Stomach smooth muscle (tissue), 2 donors: Measurements from ENCODE around the gene CYP46A1.

ENCODE experiments used
- H3K27ac ChIP-seq: one replicate; pipeline ENCODE4 v1.7.0; 2013; ENCODE audit warnings: mild to moderate bottlenecking, low read length, inconsistent platforms
- H3K27me3 ChIP-seq, 2 donors: one replicate each; pipeline ENCODE4 v1.7.0; 2013; ENCODE audit warnings: low read length in 2 of 2; ENCODE audit not compliant: insufficient read depth in 2 of 2, control insufficient read depth in 1 of 2
- H3K36me3 ChIP-seq, 2 donors: one replicate each; pipeline ENCODE4 v1.7.0; 2013; ENCODE audit warnings: low read length in 2 of 2; ENCODE audit not compliant: control insufficient read depth in 2 of 2, insufficient read depth in 2 of 2
- H3K4me1 ChIP-seq: one replicate; pipeline ENCODE4 v1.7.0; 2013; ENCODE audit warnings: low read length; ENCODE audit not compliant: control insufficient read depth, insufficient read depth
- H3K4me3 ChIP-seq, 2 donors: one replicate each; pipeline ENCODE4 v1.7.0; 2013; ENCODE audit warnings: low read length in 2 of 2
- H3K9ac ChIP-seq, 2 donors: one replicate each; pipeline ENCODE4 v1.7.0; 2013; ENCODE audit warnings: low read length in 2 of 2, mild to moderate bottlenecking in 1 of 2
- H3K9me3 ChIP-seq, 2 donors: one replicate each; pipeline ENCODE4 v1.7.0; 2013; ENCODE audit warnings: low read length in 2 of 2; ENCODE audit not compliant: control insufficient read depth in 2 of 2
- donor health status: healthy.
- donor health status: Pancreatic carcinoma.

CYP46A1 gene

GRCh38 chr14:99754141-99755067 is 70.3 kb downstream of the CYP46A1 start:
- peak overlapping the region in 1 of 2 donors; percentile 44 for H3K9ac ChIP-seq
- H3K9me3 ChIP-seq, result no peaks in the 10 kb centered on the region
- H3K36me3 ChIP-seq, result no peaks in the 10 kb centered on the region
- peak overlapping the region; percentile 79 for H3K27ac ChIP-seq
- H3K27me3 ChIP-seq, result no peaks in the 10 kb centered on the region
- peaks cover 97% of the 10 kb centered on the region for H3K4me1 ChIP-seq
- peak overlapping the region in 1 of 2 donors; percentile 49 for H3K4me3 ChIP-seq

GRCh38 chr14:99755068-99755405 is 70.9 kb downstream of the CYP46A1 start:
- Histone ChIP-seq H3K9me3 (no peaks in the 10 kb centered on the region), H3K36me3 (no peaks in the 10 kb centered on the region), H3K27ac (peak overlapping the region; percentile 79), H3K4me3 (peak overlapping the region in 1 of 2 donors; percentile 49), H3K27me3 (no peaks in the 10 kb centered on the region), H3K9ac (no peak overlapping the region), H3K4me1 (peaks cover 97% of the 10 kb centered on the region)

- peaks cover 97% of the 10 kb centered on the region for H3K4me1 ChIP-seq
- H3K27me3 ChIP-seq, result no peaks in the 10 kb centered on the region
- peak overlapping the region; percentile 79 for H3K27ac ChIP-seq
- H3K4me3 ChIP-seq, result peak overlapping the region in 1 of 2 donors; percentile 49
- no peaks in the 10 kb centered on the region for H3K36me3 ChIP-seq
- H3K9me3 ChIP-seq, result no peaks in the 10 kb centered on the region
- H3K9ac ChIP-seq, result peak overlapping the region; percentile 47 to 55
These were observed 71.8 kb downstream of the CYP46A1 start for GRCh38 chr14:99755629-99756603.

- Histone ChIP-seq H3K27me3 (no peaks in the 10 kb centered on the region), H3K9me3 (no peaks in the 10 kb centered on the region), H3K27ac (peak overlapping the region; percentile 79), H3K9ac (peak overlapping the region in 1 of 2 donors; percentile 47), H3K4me3 (no peak overlapping the region), H3K4me1 (peaks cover 95% of the 10 kb centered on the region), H3K36me3 (no peaks in the 10 kb centered on the region)
These were observed 72.7 kb downstream of the CYP46A1 start for GRCh38 chr14:99756796-99757195.

GRCh38 chr14:99757331-99758070 is 73.4 kb downstream of the CYP46A1 start:
- H3K36me3 ChIP-seq, result no peaks in the 10 kb centered on the region
- no peak overlapping the region for H3K4me3 ChIP-seq
- no peak overlapping the region for H3K9ac ChIP-seq
- no peaks in the 10 kb centered on the region for H3K9me3 ChIP-seq
- peak overlapping the region; percentile 83 for H3K27ac ChIP-seq
- no peaks in the 10 kb centered on the region for H3K27me3 ChIP-seq
- H3K4me1 ChIP-seq, result peaks cover 91% of the 10 kb centered on the region

- H3K27me3 ChIP-seq, result no peaks in the 10 kb centered on the region
- peaks cover 83% of the 10 kb centered on the region for H3K4me1 ChIP-seq
- no peaks in the 10 kb centered on the region for H3K36me3 ChIP-seq
- no peak overlapping the region for H3K4me3 ChIP-seq
- no peak overlapping the region for H3K9ac ChIP-seq
- H3K9me3 ChIP-seq, result no peaks in the 10 kb centered on the region
- H3K27ac ChIP-seq, result peak overlapping the region; percentile 83
These were observed 74.2 kb downstream of the CYP46A1 start for GRCh38 chr14:99758121-99758821.

GRCh38 chr14:99758872-99759545 is 74.9 kb downstream of the CYP46A1 start:
- Histone ChIP-seq H3K4me1 (peaks cover 80% of the 10 kb centered on the region), H3K27me3 (no peaks in the 10 kb centered on the region), H3K27ac (peak overlapping the region; percentile 83), H3K9me3 (no peaks in the 10 kb centered on the region), H3K36me3 (peaks cover 0 to under 1% of the 10 kb centered on the region in 2 donors), H3K9ac (peak overlapping the region in 1 of 2 donors; percentile 42), H3K4me3 (no peak overlapping the region)

- Histone ChIP-seq H3K9me3 (no peaks in the 10 kb centered on the region), H3K4me1 (peaks cover 79% of the 10 kb centered on the region), H3K9ac (peak overlapping the region in 1 of 2 donors; percentile 29), H3K4me3 (no peak overlapping the region), H3K36me3 (peaks cover 0 to 4% of the 10 kb centered on the region in 2 donors), H3K27ac (peak overlapping the region; percentile 83), H3K27me3 (no peaks in the 10 kb centered on the region)
These were observed 75.4 kb downstream of the CYP46A1 start for GRCh38 chr14:99759546-99759925.

GRCh38 chr14:99760817-99761216 is 76.7 kb downstream of the CYP46A1 start:
- Histone ChIP-seq H3K36me3 (peaks cover 0 to 4% of the 10 kb centered on the region in 2 donors), H3K4me1 (peaks cover 66% of the 10 kb centered on the region), H3K27ac (peak overlapping the region; percentile 83), H3K4me3 (peak overlapping the region in 1 of 2 donors; percentile 30), H3K9me3 (no peaks in the 10 kb centered on the region), H3K27me3 (no peaks in the 10 kb centered on the region), H3K9ac (peak overlapping the region in 1 of 2 donors; percentile 38)
